ENCODE data around the gene ATF7IP2. TPM values are rescaled to one million over a fixed set of nuclear protein-coding genes. Genes with fewer than 3 reads are reported as not detected.

ATF7IP2 gene
- total and polyA plus RNA-seq, 2 experiments from 2014 or later = 26.0 to 93.5 TPM

- no peaks in the 10 kb centered on the region for H3K27me3 ChIP-seq
- H3K4me3 ChIP-seq = no peak overlapping the region
Measured at GRCh38 chr16:10495031-10495345, 109.1 kb downstream of the ATF7IP2 start.

GRCh38 chr16:10497132-10498101, 111.6 kb downstream of the ATF7IP2 start:
- Histone ChIP-seq H3K9me3 (ENCODE audit: low read depth) (no peaks in the 10 kb centered on the region), H3K4me1 (ENCODE audit: low read depth) (no peaks in the 10 kb centered on the region), H3K27me3 (no peaks in the 10 kb centered on the region), H3K36me3 (no peaks in the 10 kb centered on the region), H3K27ac (no peak overlapping the region), H3K4me3 (no peak overlapping the region)
- no peak for DNase-seq (ENCODE audit: low read depth in 1 of 2, low spot score in 1 of 2)
- no peak for TF ChIP-seq CTCF (IDR thresholded peaks at IDR 0.05; ENCODE audit: low read depth, low read length)

More at GRCh38 chr16:10495031-10495345, 109.1 kb downstream of the ATF7IP2 start:
- Histone ChIP-seq H3K27ac (no peak overlapping the region), H3K36me3 (no peaks in the 10 kb centered on the region), H3K4me1 (ENCODE audit: low read depth) (no peaks in the 10 kb centered on the region), H3K9me3 (ENCODE audit: low read depth) (no peaks in the 10 kb centered on the region)
- no peak for TF ChIP-seq CTCF (IDR thresholded peaks at IDR 0.05; ENCODE audit: low read depth, low read length)
- no peak for DNase-seq (ENCODE audit: low read depth in 1 of 2, low spot score in 1 of 2)

- Histone ChIP-seq H3K36me3 (no peaks in the 10 kb centered on the region), H3K27ac (no peak overlapping the region), H3K4me3 (no peak overlapping the region), H3K4me1 (ENCODE audit: low read depth) (no peaks in the 10 kb centered on the region), H3K9me3 (ENCODE audit: low read depth) (no peaks in the 10 kb centered on the region), H3K27me3 (no peaks in the 10 kb centered on the region)
- TF ChIP-seq CTCF (IDR thresholded peaks at IDR 0.05; ENCODE audit: low read depth, low read length) = no peak
- no peak for DNase-seq (ENCODE audit: low read depth in 1 of 2, low spot score in 1 of 2)
Measured at GRCh38 chr16:10500582-10500981, 114.7 kb downstream of the ATF7IP2 start.

GRCh38 chr16:10501016-10501607, 115.3 kb downstream of the ATF7IP2 start:
- H3K4me3 ChIP-seq = no peak overlapping the region
- no peaks in the 10 kb centered on the region for H3K9me3 ChIP-seq (ENCODE audit: low read depth)
- TF ChIP-seq CTCF (IDR thresholded peaks at IDR 0.05; ENCODE audit: low read depth, low read length) = no peak
- no peaks in the 10 kb centered on the region for H3K36me3 ChIP-seq
- H3K27ac ChIP-seq = no peak overlapping the region
- no peak for DNase-seq (ENCODE audit: low read depth in 1 of 2, low spot score in 1 of 2)
- H3K4me1 ChIP-seq (ENCODE audit: low read depth) = no peaks in the 10 kb centered on the region
- H3K27me3 ChIP-seq = no peaks in the 10 kb centered on the region

GRCh38 chr16:10502776-10503175, 116.9 kb downstream of the ATF7IP2 start:
- H3K4me3 ChIP-seq = no peak overlapping the region
- H3K36me3 ChIP-seq = no peaks in the 10 kb centered on the region
- no peaks in the 10 kb centered on the region for H3K9me3 ChIP-seq (ENCODE audit: low read depth)
- TF ChIP-seq CTCF (IDR thresholded peaks at IDR 0.05; ENCODE audit: low read depth, low read length) = no peak
- no peak overlapping the region for H3K27ac ChIP-seq
- no peaks in the 10 kb centered on the region for H3K4me1 ChIP-seq (ENCODE audit: low read depth)
- H3K27me3 ChIP-seq = no peaks in the 10 kb centered on the region
- DNase-seq (ENCODE audit: low read depth in 1 of 2, low spot score in 1 of 2) = no peak
